GM19025 (cell line): Measurements from ENCODE around the gene TCF4.
A peak's percentile ranks its signal among the peaks of the same experiment; 100 is the strongest.
"Not testable (repeated sequence)": the region's sequence is repeated elsewhere in the genome, so short reads cannot be mapped to it uniquely, and the experiment has no call there.

Experiments
- ATAC-seq: cut with Tn5 transposase; IDR thresholded peaks from one replicate; pipeline ENCODE4 v1.9.1; 2021; ENCODE audit warnings: mild to moderate bottlenecking, low read depth, moderate library complexity; ENCODE audit not compliant: unreplicated experiment

TCF4 gene

GRCh38 chr18:55483266-55483871, 104.6 kb downstream of the TCF4 start:
- ATAC-seq: no peak

- no peak for ATAC-seq
Measured at GRCh38 chr18:55479656-55480420, 108.2 kb downstream of the TCF4 start.

DNA sequence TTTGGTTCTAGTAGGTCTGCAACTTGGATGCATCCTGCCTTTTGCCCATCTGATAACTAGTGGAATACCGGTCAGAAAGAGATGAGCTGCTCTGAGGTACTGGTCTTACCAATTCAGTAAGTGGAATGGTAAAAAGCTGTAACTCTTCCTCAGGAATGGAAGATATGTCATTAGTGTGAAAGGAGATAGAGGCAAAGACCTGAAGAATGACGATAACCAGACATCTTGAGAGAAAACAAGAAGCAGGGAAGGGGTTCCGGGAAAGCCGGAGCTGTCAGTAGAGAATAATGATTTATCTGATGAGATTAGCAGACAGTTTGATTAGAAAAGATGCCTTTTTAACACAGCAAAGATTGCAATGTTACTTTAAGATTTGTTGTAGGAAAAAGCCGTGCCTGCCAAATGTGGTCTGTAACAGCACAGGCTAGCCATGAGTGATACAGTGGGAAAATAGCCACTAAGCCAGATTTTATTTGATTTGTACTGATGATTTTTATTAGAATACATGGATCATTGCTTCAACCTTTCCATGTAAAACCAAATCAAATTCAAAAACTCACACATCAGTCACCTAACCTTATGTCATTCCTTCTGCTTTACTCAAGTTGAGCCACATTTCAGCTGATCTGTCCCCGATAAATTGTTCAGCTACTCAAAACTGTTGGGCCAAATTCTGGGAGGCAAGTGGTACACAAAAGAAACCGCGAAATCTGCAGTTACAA, 110.0 kb downstream of the TCF4 start:
- peak; percentile 17 for ATAC-seq

- ATAC-seq: peak; percentile 85
Measured at GRCh38 chr18:55477499-55477859, 110.5 kb downstream of the TCF4 start.

DNA sequence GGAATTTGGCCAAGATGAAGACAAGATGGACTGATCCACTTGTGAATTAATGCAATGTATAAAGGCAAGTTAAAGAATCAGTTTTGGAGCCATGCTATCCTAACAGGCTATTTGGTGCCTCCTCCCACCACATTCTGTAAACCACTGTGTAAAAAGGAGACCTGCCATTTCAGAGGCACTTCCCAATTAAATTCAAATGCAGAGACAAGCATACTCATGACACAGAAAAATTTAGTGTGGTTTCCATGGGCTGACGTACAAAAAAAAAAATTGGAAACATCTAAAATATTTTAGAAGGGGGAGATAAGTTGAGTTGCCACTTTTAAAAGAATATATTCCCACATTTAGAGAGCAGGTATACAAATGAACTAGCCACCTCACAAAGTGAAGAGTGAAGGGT, 112.1 kb downstream of the TCF4 start:
- ATAC-seq: no peak

- ATAC-seq: no peak
Measured at GRCh38 chr18:55475467-55475866, 112.5 kb downstream of the TCF4 start.

DNA sequence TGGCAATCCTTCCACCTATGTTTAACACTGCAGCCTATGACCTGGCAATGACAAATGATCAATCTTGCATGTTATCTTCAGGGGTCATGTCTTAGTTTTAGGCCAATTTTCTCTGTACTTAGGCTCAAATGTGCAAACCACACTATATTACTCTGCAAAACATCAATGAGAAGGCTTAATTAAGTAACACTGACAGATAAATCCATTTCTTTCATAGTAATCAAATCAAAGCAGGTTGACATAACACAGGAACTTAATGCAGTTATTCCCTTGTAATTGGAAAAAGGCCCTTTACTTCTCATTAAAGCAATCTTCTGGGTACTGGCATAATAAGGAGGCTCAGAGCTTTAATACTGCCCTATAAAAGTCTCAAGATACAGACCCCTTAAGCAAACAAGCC, 114.4 kb downstream of the TCF4 start:
- no peak for ATAC-seq

DNA sequence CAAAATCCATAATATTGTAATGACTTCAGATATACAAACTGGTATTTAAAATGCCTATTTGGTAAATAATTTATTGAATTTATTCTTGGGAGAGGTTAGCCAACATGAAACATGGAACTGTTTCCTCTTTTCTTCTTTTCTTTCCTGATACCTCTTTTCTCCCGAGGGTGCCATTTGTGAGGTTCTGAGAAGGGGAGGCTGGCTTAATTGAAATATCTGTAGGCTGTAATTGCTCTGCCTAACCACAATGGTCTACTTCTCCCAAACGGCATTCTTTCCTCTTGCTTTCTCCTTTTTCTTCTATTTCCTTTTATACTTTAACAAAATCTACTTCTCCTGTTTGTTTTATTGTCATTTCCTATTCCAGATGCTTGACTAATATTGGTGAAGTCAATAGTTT, 114.9 kb downstream of the TCF4 start:
- no peak for ATAC-seq

DNA sequence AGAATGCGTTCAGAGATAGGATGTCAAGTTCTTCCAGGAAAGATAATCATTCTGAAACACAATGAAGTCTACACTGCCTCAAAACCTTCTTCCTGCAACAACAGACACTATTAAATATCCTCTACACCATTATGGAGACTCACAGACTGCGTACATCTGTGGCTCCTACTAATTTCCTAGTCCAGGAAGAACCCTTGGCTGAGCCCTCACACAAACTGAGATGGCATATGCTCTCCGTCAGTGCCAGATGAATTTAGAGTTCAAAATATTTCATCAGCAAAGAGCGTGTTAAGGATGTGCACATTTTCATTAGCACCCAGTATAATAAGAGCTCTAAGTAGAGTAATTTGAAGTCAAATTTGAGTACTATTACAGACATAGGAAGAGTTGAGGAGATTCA, 117.2 kb downstream of the TCF4 start:
- ATAC-seq: no peak

DNA sequence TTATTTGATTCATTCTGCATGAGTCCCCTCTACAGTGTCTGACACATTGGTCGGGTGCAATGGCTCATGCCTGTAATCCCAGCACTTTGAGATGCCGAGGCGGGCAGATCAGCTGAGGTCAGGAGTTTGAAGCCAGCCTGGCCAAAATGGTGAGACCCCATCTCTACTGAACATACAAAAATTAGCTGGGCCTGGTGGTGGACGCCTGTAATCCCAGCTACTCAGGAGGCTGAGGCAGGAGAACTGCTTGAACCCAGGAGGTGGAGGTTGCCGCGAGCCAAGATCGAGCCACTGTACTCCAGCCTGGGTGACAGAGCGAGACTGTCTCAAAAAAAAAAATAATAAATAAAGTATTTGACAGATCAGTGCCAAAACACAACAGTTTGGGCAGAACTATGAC, 118.9 kb downstream of the TCF4 start:
- ATAC-seq: not testable (repeated sequence)

DNA sequence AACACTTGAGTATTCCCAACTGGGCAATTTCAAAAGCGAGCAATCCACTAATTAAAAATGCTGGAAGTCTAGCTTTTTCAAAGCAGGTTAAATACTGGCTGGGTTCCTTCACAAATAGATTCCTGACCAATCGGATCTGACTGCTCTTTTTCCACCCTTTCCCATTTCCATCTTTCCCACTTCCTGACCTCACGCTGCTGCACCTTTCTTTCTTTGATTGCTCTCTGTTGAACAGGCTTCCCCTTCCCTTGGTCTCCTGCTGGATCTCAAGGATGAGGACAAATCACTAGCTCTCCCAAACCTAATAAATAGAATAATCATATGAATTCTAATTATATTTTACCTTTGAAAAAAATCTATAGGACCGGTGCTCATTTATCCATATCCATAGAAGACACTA, 121.2 kb downstream of the TCF4 start:
- ATAC-seq: no peak

DNA sequence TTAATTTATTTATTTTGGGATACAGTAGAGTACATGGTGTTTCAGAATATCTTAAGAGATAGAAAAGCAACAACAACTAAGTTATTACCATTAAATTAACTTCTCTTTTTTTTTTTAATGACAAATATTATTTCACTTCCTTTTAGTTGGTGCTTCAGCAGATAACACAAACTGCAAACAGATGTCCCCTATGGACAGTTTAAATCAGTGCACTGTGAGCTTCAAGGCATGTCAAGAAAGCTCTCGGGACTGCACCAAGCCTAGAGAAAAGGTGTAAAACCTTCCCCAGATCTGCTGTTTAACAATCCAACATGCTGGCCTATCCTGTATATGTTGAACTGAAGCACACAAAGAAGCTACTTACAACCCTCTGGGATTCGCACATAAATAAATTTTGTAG, 122.7 kb downstream of the TCF4 start:
- no peak for ATAC-seq

DNA sequence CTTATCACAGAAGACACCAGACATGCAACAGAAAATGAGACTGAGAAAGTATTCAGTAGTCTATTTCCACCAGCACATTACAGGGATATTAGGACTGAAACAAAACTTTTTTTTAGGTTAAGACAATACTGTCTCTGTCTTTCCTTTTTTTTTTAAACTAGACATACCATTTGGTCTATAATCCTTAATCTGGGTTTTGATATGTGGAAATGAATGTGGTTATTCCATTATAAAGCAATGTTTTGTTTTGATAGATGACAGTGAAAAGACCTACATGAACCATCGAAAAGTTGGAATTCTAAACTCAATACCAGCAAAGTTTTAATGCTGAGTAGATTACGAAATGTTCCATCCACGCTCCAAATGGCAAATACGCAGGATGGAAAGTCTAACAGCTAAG, 123.4 kb downstream of the TCF4 start:
- no peak for ATAC-seq

- ATAC-seq: no peak
Measured at GRCh38 chr18:55462652-55463051, 125.3 kb downstream of the TCF4 start.

DNA sequence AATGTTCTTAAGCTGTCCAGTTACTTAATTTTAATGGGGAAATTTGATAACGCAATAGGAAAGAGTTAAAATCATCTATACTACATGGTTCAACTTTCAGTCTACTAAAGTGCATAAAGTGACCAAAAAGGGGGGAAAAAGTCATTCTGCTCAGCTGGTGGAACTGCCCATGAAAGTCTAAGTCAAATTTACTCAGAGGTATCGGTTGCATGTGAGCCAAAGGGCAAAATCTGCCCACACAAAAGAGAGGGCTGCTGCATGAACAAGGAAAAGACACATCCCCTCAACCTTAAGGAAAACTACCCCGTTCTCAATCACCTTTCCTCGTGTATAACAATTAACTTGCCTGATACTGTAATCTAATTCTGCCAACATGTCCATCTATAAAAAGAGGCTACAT, 126.1 kb downstream of the TCF4 start:
- no peak for ATAC-seq

- ATAC-seq: no peak
Measured at GRCh38 chr18:55458456-55459203, 129.4 kb downstream of the TCF4 start.

DNA sequence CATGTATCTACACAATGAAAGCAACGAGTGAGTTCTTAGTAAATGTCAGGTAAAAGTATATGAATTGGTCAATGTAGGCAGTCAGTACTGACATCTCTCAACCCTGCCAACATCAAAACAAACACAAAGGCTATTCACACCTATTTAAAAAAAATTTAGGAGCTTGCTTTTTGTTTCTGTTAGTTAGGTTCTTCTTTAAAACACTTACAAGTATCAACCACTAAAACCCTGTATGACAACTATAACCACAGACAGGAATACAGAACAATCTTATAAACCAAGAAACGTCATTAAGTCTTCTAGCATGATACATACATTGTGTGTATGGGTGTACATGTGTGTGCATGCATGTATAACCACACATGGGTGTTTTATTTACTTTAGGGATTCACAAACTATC, 131.0 kb downstream of the TCF4 start:
- ATAC-seq: no peak

DNA sequence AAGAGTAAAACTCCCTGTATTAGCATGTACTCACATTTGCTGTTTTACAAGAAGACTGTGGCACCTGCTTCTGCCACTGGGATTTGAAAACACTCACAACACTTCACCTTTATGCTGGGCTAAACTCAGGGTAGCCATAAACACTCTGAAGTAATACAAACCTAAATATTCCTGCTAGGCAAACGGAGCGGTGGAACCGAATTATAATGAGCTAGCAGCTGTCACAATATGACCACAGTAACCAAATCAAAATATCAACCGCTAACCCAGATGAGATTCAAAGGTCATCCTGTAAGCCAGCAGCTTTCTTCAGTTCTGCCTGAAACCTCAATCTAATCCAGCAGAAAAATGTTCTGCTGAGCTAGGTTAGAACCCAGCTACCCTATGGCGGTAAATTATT, 132.1 kb downstream of the TCF4 start:
- ATAC-seq: no peak

GRCh38 chr18:55453186-55453585, 134.8 kb downstream of the TCF4 start:
- ATAC-seq: no peak

- ATAC-seq: no peak
Measured at GRCh38 chr18:55452123-55452611, 135.8 kb downstream of the TCF4 start.
